ENCODE data around the gene ST6GALNAC3. TPM values are rescaled to one million over a fixed set of nuclear protein-coding genes. Genes with fewer than 3 reads are reported as not detected.

Gene ST6GALNAC3
- total RNA-seq, 2 donors from 2014 or later = 2.5 to 5.7 TPM

- H3K9me3 ChIP-seq = no peaks in the 10 kb centered on the region
- H3K4me1 ChIP-seq = no peaks in the 10 kb centered on the region
- no peaks in the 10 kb centered on the region for H3K36me3 ChIP-seq
- no peak overlapping the region for H3K27ac ChIP-seq
- intact Hi-C loops (cut with DNase I) = no loop called here
- no peak for TF ChIP-seq CTCF (IDR thresholded peaks at IDR 0.05)
- no peak overlapping the region for H3K4me3 ChIP-seq
- peak; percentile 25 for DNase-seq
- H3K9ac ChIP-seq (ENCODE audit: low read depth in 2 of 2, low read length in 2 of 2) = no peak overlapping the region
- H3K27me3 ChIP-seq = no peaks in the 10 kb centered on the region
Observed at GRCh38 chr1:76657623-76658022, 583.1 kb downstream of the ST6GALNAC3 start.

- Histone ChIP-seq H3K4me3 (no peak overlapping the region), H3K9me3 (no peaks in the 10 kb centered on the region), H3K27me3 (no peaks in the 10 kb centered on the region), H3K36me3 (no peaks in the 10 kb centered on the region), H3K9ac (ENCODE audit: low read depth in 2 of 2, low read length in 2 of 2) (no peak overlapping the region), H3K4me1 (no peaks in the 10 kb centered on the region), H3K27ac (no peak overlapping the region)
- intact Hi-C loops (cut with DNase I) = no loop called here
- TF ChIP-seq CTCF (IDR thresholded peaks at IDR 0.05) = no peak
- no peak for DNase-seq
Observed at GRCh38 chr1:76659171-76659940, 584.8 kb downstream of the ST6GALNAC3 start.

DNA sequence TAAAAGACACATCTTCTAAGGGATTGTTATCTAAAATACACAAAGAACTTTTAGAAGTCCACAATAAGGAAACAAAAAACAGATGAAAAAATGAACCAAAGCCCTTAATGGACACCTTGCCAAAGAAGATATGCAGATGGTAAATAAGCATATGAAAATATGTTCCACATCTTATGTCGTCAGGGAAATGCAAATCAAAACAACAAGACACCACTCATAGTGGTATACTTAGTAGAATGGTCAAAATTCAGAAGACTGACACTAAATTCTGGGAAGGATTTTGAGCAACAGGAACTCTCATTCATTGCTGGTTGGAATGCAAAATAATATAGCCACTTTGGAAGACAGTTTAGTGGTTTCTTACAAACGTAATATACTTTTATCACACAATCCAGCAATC, 587.0 kb downstream of the ST6GALNAC3 start:
- no peak overlapping the region for H3K4me3 ChIP-seq
- no peak overlapping the region for H3K27ac ChIP-seq
- no peaks in the 10 kb centered on the region for H3K27me3 ChIP-seq
- DNase-seq = no peak
- H3K9ac ChIP-seq (ENCODE audit: low read depth in 2 of 2, low read length in 2 of 2) = no peak overlapping the region
- no peaks in the 10 kb centered on the region for H3K36me3 ChIP-seq
- no peaks in the 10 kb centered on the region for H3K4me1 ChIP-seq
- intact Hi-C loops (cut with DNase I) = no loop called here
- no peak for TF ChIP-seq CTCF (IDR thresholded peaks at IDR 0.05)
- no peaks in the 10 kb centered on the region for H3K9me3 ChIP-seq

- Histone ChIP-seq H3K9me3 (no peaks in the 10 kb centered on the region), H3K4me1 (no peaks in the 10 kb centered on the region), H3K27me3 (no peaks in the 10 kb centered on the region), H3K36me3 (no peaks in the 10 kb centered on the region), H3K27ac (no peak overlapping the region), H3K9ac (ENCODE audit: low read depth in 2 of 2, low read length in 2 of 2) (no peak overlapping the region), H3K4me3 (no peak overlapping the region)
- peak; percentile 49 for DNase-seq
- TF ChIP-seq CTCF (IDR thresholded peaks at IDR 0.05) = no peak
- intact Hi-C loops (cut with DNase I) = no loop called here
Observed at GRCh38 chr1:76666499-76666898, 592.0 kb downstream of the ST6GALNAC3 start.

- DNase-seq = no peak
- Histone ChIP-seq H3K4me1 (no peaks in the 10 kb centered on the region), H3K36me3 (no peaks in the 10 kb centered on the region), H3K9me3 (no peaks in the 10 kb centered on the region), H3K27me3 (no peaks in the 10 kb centered on the region), H3K27ac (no peak overlapping the region), H3K4me3 (no peak overlapping the region), H3K9ac (ENCODE audit: low read depth in 2 of 2, low read length in 2 of 2) (no peak overlapping the region)
- no peak for TF ChIP-seq CTCF (IDR thresholded peaks at IDR 0.05)
- intact Hi-C loops (cut with DNase I) = no loop called here
Observed at GRCh38 chr1:76668046-76668445, 593.5 kb downstream of the ST6GALNAC3 start.

Measured in colonic mucosa (tissue), 4 donors.